Measurements from ENCODE around the gene COL4A2.

Gene COL4A2

DNA sequence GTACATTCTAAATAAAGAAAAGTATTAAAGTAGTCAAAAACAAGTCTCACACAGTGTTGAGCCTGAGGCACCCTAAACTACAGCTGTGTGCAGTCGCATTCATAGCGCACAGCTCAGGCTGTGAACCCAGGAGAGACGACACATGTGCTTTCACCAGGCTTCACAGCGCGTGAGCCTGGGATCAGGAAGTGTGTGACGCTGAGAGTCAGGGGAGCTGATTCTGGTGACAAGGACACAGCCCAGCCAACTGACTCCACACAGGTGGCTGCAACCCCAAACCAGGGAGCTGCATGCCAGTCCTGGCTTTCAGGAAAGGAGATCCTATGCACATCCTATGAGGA lies 41.8 kb upstream of the COL4A2 start:
- H3K9ac ChIP-seq (ENCODE audit: low read depth, low read length), result no peak overlapping the region
- H3K27me3 ChIP-seq (ENCODE audit: insufficient read depth, low read length), result no peaks in the 10 kb centered on the region
- H3K4me1 ChIP-seq (ENCODE audit: insufficient read depth, low read length), result peaks cover 42% of the 10 kb centered on the region
- no peaks in the 10 kb centered on the region for H3K36me3 ChIP-seq (ENCODE audit: insufficient read depth, low read depth, low read length)
- no peaks in the 10 kb centered on the region for H3K9me3 ChIP-seq (ENCODE audit: insufficient read depth, low read depth, low read length)
- no peak overlapping the region for H3K4me3 ChIP-seq (ENCODE audit: low read length)
- no peak overlapping the region for H3K27ac ChIP-seq (ENCODE audit: low read length)

GRCh38 chr13:110265682-110266430 lies 41.2 kb upstream of the COL4A2 start:
- no peak overlapping the region for H3K27ac ChIP-seq (ENCODE audit: low read length)

GRCh38 chr13:110266431-110266809 lies 40.7 kb upstream of the COL4A2 start:
- H3K9me3 ChIP-seq (ENCODE audit: insufficient read depth, low read depth, low read length), result no peaks in the 10 kb centered on the region
- H3K4me1 ChIP-seq (ENCODE audit: insufficient read depth, low read length), result peaks cover 39% of the 10 kb centered on the region
- no peak overlapping the region for H3K27ac ChIP-seq (ENCODE audit: low read length)
- no peaks in the 10 kb centered on the region for H3K36me3 ChIP-seq (ENCODE audit: insufficient read depth, low read depth, low read length)
- no peaks in the 10 kb centered on the region for H3K27me3 ChIP-seq (ENCODE audit: insufficient read depth, low read length)
- H3K9ac ChIP-seq (ENCODE audit: low read depth, low read length), result peak overlapping the region; percentile 9; the same call in 1 of the 2 replicates
- peak overlapping the region; percentile 30; the same call in 1 of the 2 replicates for H3K4me3 ChIP-seq (ENCODE audit: low read length)

More at GRCh38 chr13:110265682-110266430, 41.2 kb upstream of the COL4A2 start:
- H3K4me3 ChIP-seq (ENCODE audit: low read length), result no peak overlapping the region
- peaks cover 42% of the 10 kb centered on the region for H3K4me1 ChIP-seq (ENCODE audit: insufficient read depth, low read length)
- H3K9ac ChIP-seq (ENCODE audit: low read depth, low read length), result peak overlapping the region; percentile 9; the same call in 1 of the 2 replicates
- no peaks in the 10 kb centered on the region for H3K9me3 ChIP-seq (ENCODE audit: insufficient read depth, low read depth, low read length)
- no peaks in the 10 kb centered on the region for H3K27me3 ChIP-seq (ENCODE audit: insufficient read depth, low read length)
- no peaks in the 10 kb centered on the region for H3K36me3 ChIP-seq (ENCODE audit: insufficient read depth, low read depth, low read length)

- H3K9me3 ChIP-seq (ENCODE audit: insufficient read depth, low read depth, low read length), result no peaks in the 10 kb centered on the region
- H3K27ac ChIP-seq (ENCODE audit: low read length), result no peak overlapping the region
- H3K9ac ChIP-seq (ENCODE audit: low read depth, low read length), result no peak overlapping the region; the same call in 1 of the 2 replicates
- H3K36me3 ChIP-seq (ENCODE audit: insufficient read depth, low read depth, low read length), result no peaks in the 10 kb centered on the region
- peaks cover 34% of the 10 kb centered on the region for H3K4me1 ChIP-seq (ENCODE audit: insufficient read depth, low read length)
- peak overlapping the region; percentile 34; the same call in 1 of the 2 replicates for H3K4me3 ChIP-seq (ENCODE audit: low read length)
- H3K27me3 ChIP-seq (ENCODE audit: insufficient read depth, low read length), result no peaks in the 10 kb centered on the region
These were observed 40.1 kb upstream of the COL4A2 start for GRCh38 chr13:110266983-110267382.

DNA sequence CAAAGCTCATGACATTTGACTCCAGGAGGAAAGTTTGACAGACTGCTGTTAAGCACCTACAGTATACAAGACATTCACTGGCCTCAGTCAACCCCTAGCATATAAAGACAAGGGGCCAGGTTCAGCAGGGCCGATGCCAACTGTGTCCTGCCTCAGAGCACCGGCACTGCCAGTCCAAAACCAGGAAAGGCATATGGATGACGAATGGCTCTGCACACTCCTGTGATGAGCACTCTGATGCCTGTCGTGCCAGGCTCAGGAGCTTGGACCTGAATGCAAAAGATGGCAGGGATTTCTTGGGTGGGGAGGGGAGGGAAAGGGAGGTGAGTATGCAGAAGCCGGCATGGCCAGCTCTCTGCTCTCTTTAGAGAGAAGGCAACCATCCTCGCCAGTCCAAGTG lies 39.0 kb upstream of the COL4A2 start:
- Histone ChIP-seq H3K9ac (ENCODE audit: low read depth, low read length) (no peak overlapping the region), H3K36me3 (ENCODE audit: insufficient read depth, low read depth, low read length) (no peaks in the 10 kb centered on the region), H3K27me3 (ENCODE audit: insufficient read depth, low read length) (no peaks in the 10 kb centered on the region), H3K4me1 (ENCODE audit: insufficient read depth, low read length) (peaks cover 29% of the 10 kb centered on the region; the same call in 1 of the 2 replicates), H3K9me3 (ENCODE audit: insufficient read depth, low read depth, low read length) (no peaks in the 10 kb centered on the region), H3K27ac (ENCODE audit: low read length) (no peak overlapping the region), H3K4me3 (ENCODE audit: low read length) (no peak overlapping the region)

GRCh38 chr13:110268576-110269185 lies 38.4 kb upstream of the COL4A2 start:
- no peaks in the 10 kb centered on the region for H3K9me3 ChIP-seq (ENCODE audit: insufficient read depth, low read depth, low read length)
- no peak overlapping the region for H3K9ac ChIP-seq (ENCODE audit: low read depth, low read length)
- H3K27me3 ChIP-seq (ENCODE audit: insufficient read depth, low read length), result no peaks in the 10 kb centered on the region
- peaks cover 29% of the 10 kb centered on the region; the same call in 1 of the 2 replicates for H3K4me1 ChIP-seq (ENCODE audit: insufficient read depth, low read length)
- no peak overlapping the region for H3K4me3 ChIP-seq (ENCODE audit: low read length)
- no peak overlapping the region for H3K27ac ChIP-seq (ENCODE audit: low read length)
- H3K36me3 ChIP-seq (ENCODE audit: insufficient read depth, low read depth, low read length), result no peaks in the 10 kb centered on the region

DNA sequence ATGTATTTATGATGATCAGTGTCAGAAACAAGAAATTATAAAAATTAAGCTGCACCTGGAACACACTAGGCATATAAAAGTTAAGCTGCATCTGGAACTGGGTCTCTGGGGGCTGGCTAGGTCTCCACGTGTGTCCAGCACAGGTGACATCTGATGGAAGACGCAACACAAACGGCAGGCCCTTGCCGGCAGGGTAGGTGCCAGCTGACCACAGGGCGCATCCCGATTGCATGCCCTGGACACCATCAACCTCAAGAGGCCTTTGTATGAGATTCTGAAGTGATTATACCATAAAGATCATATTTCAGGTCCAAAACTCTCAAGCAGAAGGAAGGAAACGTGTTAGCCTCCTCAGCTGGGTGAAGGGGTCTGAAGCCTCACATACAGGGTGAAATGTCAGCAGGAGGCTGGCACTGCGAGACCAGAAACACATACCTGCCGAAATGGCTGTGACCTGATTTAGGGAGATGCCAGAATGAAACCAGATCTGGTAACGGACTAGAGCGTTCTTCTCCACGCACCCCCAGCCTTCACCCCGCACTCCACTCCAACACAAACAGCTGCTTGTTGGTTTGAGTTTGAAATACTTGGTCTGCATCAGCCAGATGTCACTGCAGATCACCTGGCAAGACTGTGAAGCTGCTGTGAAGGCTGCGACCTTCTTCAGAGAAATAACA lies 37.4 kb upstream of the COL4A2 start:
- H3K4me3 ChIP-seq (ENCODE audit: low read length), result no peak overlapping the region
- H3K9me3 ChIP-seq (ENCODE audit: insufficient read depth, low read depth, low read length), result no peaks in the 10 kb centered on the region
- no peaks in the 10 kb centered on the region for H3K36me3 ChIP-seq (ENCODE audit: insufficient read depth, low read depth, low read length)
- H3K4me1 ChIP-seq (ENCODE audit: insufficient read depth, low read length), result peaks cover 24% of the 10 kb centered on the region; the same call in 1 of the 2 replicates
- no peak overlapping the region for H3K27ac ChIP-seq (ENCODE audit: low read length)
- no peaks in the 10 kb centered on the region for H3K27me3 ChIP-seq (ENCODE audit: insufficient read depth, low read length)
- no peak overlapping the region for H3K9ac ChIP-seq (ENCODE audit: low read depth, low read length)

DNA sequence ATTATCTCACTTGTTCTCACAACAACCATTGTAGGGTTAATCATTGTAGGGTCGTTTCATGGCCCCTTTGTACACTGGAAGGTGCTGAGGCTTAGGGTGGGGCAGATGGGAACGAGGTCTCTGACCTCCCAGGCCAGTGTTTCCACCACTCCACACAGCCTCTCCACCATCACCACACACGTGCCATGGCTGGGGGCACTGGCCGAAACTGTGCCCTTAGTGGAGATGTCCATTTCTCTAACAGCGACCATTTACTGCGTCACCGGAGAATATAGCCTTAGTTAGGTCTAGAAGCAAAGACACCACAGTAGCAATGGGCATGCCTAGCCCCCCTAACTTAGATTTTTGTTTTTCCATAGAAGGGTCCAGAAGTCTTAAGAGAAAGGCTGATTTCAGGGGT lies 36.6 kb upstream of the COL4A2 start:
- Histone ChIP-seq H3K27me3 (ENCODE audit: insufficient read depth, low read length) (no peaks in the 10 kb centered on the region), H3K36me3 (ENCODE audit: insufficient read depth, low read depth, low read length) (no peaks in the 10 kb centered on the region), H3K9ac (ENCODE audit: low read depth, low read length) (no peak overlapping the region), H3K4me1 (ENCODE audit: insufficient read depth, low read length) (peaks cover 16% of the 10 kb centered on the region; the same call in 1 of the 2 replicates), H3K4me3 (ENCODE audit: low read length) (no peak overlapping the region), H3K9me3 (ENCODE audit: insufficient read depth, low read depth, low read length) (no peaks in the 10 kb centered on the region), H3K27ac (ENCODE audit: low read length) (no peak overlapping the region)

DNA sequence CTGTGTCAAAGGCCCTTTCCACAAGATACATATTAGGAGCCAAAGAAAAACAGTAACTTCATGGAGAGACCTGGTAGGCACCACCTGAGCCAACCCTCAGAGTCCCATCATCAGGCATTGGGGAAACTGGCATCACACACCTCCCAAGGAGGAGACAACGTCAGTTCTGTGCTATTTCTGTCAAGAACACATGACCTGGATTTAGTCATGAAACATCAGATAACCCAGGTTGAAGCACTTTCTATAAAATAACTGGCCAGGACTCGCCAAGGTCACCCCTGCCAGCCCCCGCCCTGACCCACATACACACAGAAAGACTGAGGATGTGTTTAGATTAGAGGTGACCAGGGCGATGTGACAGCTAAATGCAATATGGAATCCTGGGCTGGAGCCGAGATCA lies 35.8 kb upstream of the COL4A2 start:
- Histone ChIP-seq H3K36me3 (ENCODE audit: insufficient read depth, low read depth, low read length) (no peaks in the 10 kb centered on the region), H3K4me3 (ENCODE audit: low read length) (no peak overlapping the region), H3K4me1 (ENCODE audit: insufficient read depth, low read length) (peaks cover 8% of the 10 kb centered on the region; the same call in 1 of the 2 replicates), H3K27ac (ENCODE audit: low read length) (no peak overlapping the region), H3K27me3 (ENCODE audit: insufficient read depth, low read length) (no peaks in the 10 kb centered on the region), H3K9me3 (ENCODE audit: insufficient read depth, low read depth, low read length) (no peaks in the 10 kb centered on the region), H3K9ac (ENCODE audit: low read depth, low read length) (no peak overlapping the region)

DNA sequence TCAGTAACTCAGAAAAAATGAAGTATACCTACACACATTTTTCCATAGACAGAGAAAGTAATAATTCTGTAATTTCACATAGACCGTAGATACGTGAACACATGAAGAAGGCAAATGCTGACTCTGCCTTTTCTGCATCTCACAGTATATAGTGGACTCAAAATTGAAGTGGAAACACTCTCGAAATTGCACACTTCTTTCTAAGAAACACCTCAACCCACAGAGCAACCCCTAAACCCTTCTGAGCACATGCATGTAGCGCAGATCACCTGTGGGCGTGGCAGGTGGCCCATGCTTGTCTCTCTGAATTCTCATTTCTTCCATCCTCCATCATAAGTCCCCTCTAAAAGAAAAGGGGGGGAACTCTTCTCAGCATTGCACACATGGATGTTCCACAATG lies 34.9 kb upstream of the COL4A2 start:
- Histone ChIP-seq H3K36me3 (ENCODE audit: insufficient read depth, low read depth, low read length) (no peaks in the 10 kb centered on the region), H3K27ac (ENCODE audit: low read length) (no peak overlapping the region), H3K4me1 (ENCODE audit: insufficient read depth, low read length) (no peaks in the 10 kb centered on the region; the same call in 1 of the 2 replicates), H3K27me3 (ENCODE audit: insufficient read depth, low read length) (no peaks in the 10 kb centered on the region), H3K9ac (ENCODE audit: low read depth, low read length) (no peak overlapping the region), H3K4me3 (ENCODE audit: low read length) (no peak overlapping the region), H3K9me3 (ENCODE audit: insufficient read depth, low read depth, low read length) (no peaks in the 10 kb centered on the region)

DNA sequence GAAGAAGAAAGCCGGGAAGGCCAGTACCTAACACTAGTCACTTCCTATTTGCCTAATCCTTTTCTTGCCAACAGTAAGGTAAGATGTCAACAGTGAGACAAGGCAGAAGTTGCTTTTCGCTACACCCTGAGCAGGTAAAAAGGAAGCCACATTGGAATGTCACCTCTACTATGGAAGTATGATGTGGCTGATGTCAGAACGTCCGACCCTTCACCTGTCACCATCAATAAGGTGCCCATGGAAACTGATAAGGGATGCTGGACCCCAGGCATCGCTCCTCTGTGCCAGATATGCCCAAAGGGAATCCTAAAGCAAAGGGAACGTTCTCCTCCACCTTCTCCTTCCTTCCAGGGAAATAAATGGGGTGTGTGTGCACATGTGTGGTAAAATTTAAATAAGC lies 34.4 kb upstream of the COL4A2 start:
- Histone ChIP-seq H3K4me3 (ENCODE audit: low read length) (no peak overlapping the region), H3K27ac (ENCODE audit: low read length) (no peak overlapping the region), H3K4me1 (ENCODE audit: insufficient read depth, low read length) (no peaks in the 10 kb centered on the region; the same call in 1 of the 2 replicates), H3K27me3 (ENCODE audit: insufficient read depth, low read length) (no peaks in the 10 kb centered on the region), H3K36me3 (ENCODE audit: insufficient read depth, low read depth, low read length) (no peaks in the 10 kb centered on the region), H3K9me3 (ENCODE audit: insufficient read depth, low read depth, low read length) (no peaks in the 10 kb centered on the region), H3K9ac (ENCODE audit: low read depth, low read length) (no peak overlapping the region)

All from iPS-20b (cell line).